CD4-positive, alpha-beta T cell treated with Interleukin-2 at 100 ng/mL for 4 hours (primary cell): ENCODE results near the gene MMD.
"Not testable (repeated sequence)": the region's sequence is repeated elsewhere in the genome, so short reads cannot be mapped to it uniquely, and the experiment has no call there.

Experiments used
- DNase-seq: peaks from one replicate; pipeline ENCODE4 v3.0.0-alpha.2; 2020; ENCODE audit warnings: low spot score

MMD gene

DNA sequence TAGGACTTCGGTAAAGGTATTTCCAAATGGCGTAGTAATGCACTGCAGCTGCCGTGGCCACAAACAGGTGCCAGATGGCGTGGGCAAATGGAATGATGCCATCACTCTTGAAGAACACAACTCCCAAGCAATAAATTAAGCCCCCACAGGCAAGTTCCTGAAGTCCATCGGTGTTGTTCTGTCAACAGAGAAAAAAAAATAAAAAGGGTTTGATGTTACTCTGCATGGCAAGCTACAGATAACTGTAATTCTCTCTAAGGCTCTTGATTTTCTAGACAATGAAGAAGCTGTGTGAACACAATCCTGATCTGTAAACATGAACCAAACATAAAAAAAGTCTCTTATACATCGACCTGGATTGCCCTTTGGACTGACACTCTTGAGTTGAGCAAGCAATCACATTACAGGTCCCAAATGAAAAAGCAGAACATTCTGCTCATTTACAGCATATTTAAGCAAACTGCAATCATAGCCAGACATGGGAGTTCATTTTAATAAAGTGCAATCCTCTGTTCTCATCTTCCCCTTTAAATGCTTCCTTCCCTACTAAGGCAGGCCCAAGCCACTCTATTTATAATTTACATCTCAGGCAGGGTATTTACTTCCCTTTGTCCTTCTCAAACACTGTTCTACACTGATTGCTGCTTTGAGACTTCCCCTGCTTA lies 27.1 kb downstream of the MMD start:
- no peak for DNase-seq

DNA sequence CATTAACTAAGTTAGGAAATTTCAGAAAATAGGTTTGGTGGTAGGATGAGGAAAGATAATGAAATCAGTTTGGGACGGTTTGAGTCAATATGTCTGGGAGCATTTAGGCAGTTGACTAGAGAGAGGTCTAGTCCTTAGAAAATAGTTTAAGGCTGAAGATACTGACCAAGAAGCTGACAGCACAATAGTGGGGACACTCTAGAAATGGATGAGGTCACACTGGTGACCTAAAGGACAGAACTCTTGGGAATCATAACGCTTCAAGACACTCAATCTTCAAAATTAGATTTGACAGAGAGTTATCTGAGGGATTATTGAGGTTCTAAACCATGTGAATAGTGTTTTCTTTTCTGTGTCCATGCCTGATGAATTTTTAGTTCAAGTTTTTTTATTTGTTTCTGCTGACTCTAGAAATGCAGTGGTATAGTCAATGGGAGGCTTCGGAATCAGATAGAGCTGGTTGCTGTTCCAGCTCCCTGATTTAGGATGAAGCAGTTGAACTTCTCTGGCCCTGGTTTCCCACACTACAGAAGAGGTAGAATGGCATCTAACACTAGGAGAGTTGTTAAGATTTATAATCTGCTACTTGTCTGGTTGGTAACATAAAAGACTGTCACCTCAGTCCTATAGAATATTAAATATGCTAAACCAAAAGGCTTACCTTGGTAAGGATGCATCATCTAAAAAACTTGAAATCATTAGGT lies 29.7 kb downstream of the MMD start:
- DNase-seq = no peak

DNA sequence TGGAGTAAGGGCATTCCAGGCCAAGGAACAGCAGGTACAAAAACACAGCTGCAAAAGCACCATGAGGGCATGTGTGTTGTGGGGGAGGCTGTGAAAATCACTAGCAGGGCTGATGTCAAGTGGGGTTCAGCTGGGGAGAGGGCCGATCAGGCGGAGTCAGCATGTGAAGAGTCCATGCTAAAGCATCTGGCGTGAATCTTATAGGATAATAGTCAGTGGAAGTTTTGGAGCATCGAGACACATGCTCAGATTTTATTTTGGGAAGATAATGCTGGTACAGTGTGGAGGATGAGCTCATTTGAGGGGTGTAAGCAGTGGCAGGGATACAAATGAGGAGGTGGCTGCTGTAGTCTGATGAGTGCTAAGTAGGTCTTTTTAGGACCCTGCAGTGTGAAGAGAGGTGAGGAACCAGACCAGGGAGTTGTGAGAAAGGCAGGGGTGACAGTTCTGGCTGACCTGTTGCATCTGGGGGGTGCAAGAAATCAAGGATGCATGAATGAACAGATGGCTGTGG lies 30.3 kb downstream of the MMD start:
- no peak for DNase-seq

DNA sequence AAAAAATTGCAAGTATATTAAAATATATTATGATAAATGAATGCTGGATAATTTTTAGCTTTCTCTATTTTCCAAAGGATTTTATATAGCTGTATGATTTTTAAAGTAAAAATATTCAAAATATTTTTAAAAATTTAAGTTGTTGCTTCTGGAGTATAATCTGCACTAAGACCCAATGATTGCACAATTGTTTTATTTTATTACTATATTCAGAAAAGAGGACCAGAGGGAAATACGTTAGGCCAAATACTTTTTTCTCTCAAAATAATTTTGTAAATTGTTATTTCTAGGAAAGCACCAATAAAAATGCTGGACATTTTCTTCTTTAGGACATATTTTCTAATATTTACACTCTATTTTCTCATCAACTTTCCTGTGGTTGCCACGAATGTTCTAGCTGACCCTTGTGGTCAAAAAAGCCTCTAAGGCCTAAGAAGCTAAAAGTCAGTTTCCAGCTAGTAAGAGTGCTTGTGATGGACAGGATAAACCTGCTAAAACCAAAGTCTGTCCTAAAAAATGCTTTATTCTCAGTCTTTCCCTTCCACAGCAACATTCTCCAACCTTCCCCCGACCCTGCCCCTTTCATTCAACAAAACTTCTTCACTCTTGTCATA lies 31.2 kb downstream of the MMD start:
- no peak for DNase-seq

DNA sequence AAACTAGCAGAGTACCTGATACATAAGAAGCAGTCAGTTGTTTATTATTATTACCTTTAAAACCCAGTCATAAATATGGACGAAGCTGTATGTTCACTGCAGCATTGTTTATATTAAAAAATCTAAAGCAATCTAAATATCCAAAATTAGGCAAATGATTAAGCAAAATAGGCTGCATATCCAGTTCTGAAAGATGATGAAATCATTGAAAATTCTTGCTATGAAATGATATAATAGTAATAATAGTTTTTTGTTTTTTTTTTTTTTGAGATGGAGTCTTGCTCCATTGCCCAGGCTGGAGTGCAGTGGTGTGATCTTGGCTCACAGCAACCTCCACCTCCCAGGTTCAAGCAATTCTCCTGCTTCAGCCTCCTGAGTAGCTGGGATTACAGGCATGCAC lies 31.9 kb downstream of the MMD start:
- not testable (repeated sequence) for DNase-seq

DNA sequence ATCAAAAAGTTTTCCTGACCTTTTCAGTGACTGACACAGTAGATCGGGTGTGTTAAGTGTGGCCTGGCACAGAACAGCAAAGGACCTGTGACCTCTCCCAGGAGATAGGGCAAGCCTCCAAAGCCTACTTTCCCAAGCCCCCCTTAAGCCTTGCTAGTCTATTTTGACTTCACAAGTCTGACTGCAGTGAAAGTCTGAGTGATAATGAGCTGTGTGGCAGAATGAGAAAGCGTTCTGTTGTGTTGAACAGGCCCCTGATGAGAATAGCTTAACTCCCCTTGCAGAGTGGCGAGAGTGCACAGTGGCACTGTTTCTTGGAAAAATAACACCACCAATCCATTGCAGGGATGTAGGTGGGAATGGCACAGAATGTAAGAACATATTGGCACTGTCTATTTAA lies 32.8 kb downstream of the MMD start:
- DNase-seq = no peak

DNA sequence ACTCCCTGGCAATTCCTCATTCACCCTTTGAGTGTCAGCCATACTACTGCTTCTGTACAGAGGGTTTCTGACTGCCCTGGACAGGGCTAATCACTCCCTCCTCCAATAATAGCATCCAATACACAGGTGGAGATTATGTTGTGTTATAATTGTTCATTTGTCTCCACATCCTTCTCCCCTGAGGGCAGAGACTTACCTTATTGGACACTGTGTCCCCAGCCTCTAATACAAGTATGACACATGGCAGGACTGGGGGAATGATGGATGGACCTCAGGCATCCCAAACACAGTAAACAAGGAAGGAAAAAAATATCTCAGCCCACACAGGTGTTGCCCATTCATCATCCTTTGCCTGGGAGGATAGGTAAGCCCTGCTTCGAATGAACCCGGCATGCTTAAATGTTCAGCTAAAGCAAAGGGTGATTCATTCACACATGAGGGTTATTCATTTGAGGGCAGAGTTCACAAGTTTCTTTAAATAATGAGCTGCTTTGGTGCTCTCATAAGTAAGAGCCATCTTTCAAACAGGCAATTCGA lies 34.8 kb downstream of the MMD start:
- no peak for DNase-seq

DNA sequence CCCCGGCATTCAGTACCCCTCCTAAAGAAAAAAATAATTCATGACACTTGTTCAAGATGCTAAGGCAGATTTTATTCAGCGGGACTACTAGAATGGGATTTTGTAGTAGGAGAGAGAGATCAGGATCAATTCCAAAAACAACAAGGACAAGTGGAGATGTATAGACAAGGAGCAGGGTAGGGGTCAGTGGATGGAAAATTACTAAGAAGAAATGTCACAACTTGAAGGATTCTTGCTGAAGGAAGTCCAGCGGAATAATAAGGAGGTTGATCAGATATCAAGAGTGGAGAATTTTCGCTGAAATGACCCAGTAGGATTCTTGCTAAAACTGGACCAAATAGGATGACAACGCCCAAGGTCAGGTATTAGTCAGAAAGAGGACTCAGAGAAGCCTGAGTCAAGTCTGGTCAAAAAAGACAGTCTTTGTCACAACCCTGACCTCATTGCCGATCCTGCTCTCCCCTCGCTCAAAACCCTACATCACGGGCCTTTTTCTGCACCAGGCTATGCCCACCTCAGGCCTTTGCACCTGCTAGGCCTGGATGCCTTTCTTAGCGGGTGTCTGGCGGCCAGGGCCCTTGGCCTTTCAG lies 36.9 kb downstream of the MMD start:
- DNase-seq = no peak

DNA sequence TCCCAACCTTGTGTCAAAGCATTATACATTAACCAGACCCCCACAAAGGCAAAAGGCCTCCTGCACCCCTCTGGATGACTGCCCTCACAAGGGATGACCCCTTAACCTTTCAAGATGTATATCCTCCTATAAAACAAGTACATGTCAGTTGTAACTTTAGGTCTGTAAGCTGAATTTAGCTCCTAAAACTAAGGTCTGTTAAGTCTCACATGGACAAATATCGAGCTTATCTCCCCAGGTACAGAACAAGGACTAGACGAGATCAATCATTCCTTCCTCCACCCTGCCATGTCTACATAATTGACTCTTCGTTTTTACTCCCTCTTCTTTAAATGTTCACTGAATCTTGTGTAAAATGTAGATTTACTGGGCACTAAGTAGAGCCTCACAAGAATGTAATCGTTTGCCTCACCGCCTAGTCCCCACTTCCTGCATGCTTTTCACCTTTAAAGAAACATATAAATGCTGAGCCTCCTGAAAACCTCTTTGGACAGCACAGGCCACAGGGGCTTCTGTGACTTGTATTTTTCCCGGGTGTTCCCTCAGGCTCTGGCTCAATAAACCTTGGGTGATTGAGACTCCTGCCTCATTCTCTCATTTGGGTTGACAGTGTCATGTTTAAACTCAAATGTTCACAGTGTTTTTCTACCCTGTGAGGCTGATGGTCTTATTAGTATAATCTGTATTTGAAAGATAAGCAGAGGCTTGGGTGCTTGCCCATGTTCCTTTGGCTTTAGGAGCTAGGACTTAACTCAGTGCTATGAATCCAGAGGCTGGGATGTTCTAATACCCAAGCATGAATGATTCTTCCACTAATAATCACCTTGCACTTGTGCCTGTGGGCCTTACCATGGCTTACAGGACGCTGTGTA lies 37.6 kb downstream of the MMD start:
- no peak for DNase-seq

DNA sequence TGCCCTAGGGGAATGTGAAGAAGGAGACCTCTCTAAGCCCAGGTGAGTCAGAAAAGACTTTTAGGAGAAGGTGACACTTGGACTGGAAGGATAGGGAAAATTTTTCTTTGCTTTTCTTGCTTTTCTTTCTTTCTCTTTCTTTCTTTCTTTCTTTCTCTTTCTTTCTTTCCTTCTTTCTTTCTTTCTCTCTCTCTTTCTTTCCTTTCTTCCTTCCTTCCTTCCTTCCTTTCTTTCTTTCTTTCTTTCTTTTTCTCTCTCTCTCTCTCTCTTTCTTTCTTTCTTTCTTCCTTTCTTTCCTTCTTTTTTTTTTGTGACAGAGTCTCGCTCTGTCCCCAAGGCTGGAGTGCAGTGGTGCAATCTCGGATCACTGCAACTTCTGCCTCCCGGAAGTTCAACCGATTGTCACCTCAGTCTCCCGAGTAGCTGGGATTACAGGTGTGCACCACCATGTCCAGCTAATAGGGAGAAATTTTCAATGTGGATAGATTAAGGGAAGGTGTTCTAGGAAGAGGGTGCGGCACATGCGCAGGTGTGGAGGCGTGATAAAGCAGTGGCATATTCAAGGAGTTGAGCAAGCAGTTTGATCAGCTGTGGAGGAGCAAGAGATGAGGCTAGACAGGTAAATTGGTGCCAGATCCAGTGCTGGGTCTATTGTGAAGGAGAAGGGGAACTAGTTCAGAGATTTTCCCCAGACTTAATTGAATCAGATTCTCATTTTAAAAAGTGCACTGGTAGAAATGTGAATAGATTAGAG lies 40.4 kb downstream of the MMD start:
- DNase-seq = no peak

DNA sequence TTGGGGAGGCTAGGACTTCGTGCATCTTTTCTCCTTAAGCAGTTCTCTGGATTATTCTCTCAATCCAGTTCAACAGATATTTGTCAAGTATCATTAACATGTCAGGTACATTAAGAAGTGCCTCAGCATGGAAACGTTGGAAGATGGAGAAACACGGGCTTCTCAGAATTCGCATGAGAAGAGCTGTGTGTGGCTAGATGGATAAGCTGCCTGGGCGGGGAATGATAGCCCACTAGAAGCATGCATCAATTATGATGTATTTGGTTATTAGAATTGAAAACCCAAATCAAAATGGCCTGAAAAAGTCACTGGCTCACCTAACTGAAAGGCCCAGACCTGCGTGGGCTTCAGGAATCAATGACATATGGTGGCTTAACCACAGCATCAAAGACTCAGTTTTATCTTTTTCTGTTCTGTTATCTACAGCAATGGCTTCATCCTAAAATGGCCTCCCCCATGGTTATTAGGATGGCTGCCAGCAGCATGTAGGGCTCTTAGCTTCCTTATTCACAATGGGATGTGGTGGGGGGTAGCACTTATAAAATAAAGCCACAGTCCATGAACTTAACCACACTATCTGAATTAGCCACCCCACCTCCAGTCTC lies 43.9 kb downstream of the MMD start:
- DNase-seq = no peak

DNA sequence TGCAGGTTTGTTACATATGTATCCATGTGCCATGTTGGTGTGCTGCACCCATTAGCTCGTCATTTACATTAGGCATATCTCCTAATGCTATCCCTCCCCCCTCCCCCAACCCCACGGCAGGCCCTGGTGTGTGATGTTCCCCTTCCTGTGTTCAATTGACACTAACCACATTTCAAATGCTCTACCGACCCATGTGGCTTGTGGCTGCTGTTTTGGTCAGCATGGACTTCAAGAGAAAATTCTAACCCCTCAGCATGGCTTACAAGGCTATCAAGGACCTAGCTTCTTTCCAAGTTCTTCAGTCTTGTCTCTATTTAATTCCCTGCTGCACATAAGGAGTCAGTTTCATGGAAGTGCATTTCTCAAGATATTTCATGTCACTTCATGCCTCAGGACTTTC lies 52.9 kb downstream of the MMD start:
- no peak for DNase-seq

DNA sequence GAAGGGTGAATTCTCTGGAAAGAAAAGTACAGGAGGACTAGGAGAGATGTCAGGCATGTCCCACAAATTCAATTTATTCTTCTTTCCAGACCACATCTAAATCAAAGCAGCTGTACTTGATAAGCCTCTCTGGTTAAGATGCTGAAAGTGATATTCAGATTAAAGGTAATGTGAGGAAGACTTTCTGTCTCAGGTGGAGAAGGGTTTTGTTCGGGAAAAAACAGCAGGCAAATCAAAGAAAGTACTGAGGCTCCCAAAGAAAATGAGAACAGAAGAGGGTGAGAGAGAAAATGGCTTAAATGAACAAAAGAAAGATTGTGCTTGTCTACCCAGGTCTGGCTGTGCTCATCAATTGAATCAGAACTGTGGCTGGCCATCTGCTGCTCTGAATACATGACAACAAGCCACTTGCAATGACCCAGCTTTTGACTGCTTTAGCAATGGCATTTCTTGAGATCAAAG lies 55.6 kb downstream of the MMD start:
- DNase-seq = no peak

DNA sequence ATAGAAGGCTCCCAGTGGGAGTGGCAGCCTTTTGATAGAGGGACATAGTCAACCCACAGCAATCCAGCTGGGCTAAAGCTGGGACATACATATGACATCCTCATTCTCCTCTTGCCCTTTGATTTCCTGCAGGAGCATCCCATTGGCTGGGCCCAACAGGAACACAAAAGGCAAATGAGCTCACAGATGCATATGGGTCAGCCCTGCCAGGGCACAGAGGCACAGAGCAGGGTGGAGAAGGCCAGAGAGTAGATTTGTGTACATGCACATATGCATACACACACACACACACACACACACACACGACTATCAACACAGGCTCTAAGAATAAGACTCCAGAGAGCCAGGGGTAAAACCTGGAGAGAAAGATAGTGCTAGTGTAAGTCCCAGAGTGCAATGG lies 58.6 kb downstream of the MMD start:
- no peak for DNase-seq

DNA sequence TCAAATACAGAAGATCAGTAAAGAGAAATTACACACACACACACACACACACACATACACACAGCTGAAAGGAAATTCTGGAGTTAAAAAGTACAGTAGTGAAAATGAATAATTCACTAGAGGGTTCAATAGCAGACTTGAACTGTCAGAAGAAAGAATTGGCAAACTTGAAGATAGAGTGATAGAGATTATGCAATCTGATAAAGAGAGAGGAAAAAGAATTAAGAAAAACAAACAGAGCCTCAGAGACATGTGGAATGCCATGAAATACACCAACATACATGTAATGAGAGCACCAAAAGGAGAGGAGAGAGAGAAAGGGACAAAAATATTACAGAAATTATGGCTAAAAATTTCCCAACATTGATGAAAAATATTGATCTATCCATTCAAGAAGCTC lies 60.7 kb downstream of the MMD start:
- no peak for DNase-seq

DNA sequence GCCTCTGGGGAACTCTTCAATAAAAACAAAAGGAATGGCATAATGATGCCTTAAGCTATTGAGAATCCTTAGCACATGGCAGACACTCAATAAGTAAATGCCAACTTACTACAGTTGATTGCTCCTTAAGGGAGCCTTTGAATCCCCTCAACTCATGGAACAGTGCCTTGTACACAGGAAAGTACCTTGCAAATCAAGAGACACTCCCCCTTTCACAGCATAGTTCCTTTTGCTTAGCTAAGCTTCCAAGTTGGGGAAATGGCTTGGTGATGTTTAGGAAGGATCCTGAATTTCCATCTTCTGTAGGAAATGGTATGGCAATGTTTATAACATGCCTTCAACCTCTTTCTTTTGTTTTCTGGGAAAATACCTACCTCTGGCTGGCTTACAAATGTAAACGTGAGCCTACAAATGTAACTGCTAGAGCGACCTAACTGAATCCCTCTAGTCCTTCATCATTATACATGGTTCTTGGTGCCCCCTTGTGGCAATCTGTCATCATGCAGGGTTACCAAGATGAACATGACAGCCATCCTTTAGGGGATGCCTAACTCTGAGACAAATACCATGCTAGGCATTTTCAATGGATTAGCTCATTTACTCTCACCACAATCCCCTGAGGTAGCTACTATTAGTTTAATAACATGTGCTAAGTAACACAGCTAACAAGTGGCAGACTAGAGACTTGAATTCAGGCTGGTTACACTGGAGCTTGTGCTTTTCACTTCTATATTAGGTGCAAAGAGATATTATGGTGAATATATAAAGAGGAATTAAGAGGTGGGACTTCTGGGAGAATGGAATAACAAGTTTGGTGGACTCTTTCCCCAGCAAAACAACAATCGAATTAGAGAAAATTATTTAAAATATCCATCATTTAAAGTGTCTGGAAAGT lies 65.0 kb downstream of the MMD start:
- peak; percentile 80 for DNase-seq

DNA sequence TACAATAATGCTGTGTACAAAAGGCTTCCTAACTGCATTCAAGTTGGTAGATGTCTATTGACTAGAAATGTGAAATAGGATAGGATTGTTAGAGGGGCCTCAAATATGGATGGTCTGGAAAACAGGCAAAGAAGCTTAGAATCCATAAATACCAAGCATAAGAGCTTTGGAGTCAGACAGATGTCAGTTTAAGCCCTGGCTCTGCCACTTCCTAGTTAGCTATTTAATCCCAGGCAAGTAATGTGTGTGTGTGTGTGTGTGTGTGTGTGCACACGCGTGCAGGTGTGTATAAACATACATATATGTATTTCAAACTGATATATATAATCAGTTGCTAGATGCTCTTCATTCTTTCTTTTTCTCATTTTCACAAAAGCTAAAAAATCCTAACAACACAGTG lies 66.7 kb downstream of the MMD start:
- no peak for DNase-seq

DNA sequence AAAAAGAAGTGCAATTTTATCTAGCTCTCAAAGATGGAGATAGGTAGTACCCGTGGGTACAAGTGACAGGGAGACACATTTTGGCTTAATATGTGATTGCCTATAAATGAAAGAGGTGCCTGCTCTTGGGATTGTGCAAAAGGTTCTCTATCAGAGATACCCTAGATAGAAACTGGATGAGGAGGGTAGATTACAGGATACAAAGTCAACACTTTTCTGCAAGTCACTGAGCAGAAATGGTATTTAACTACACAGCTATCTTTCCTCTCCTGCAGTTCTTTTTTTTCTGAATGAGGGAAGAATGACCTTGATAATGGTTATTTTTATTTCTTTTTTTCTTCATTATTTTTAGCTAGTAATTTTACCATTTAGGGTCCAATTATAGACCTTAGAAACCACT lies 67.6 kb downstream of the MMD start:
- DNase-seq = no peak

DNA sequence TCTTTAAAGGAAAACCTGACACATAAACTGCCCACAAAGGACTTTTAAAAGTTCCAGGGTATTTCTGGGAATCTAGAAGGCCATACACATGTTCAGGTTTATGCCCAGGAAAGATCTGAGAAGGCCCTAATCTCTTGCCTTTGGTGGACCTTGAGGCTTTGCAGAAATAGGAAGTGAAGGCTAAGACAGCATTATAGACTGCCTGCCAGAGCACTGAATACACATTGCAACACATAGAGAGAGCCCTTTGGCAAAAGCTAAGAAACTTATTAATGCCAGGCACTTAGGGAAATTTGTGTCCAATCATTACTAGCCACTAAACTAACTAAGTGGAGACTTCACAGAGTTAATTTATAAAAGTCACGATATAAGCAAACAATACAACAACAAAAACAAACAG lies 70.4 kb downstream of the MMD start:
- no peak for DNase-seq
